ENCODE measurements around the gene CNTNAP2. TPM values are rescaled to one million over a fixed set of nuclear protein-coding genes. Genes with fewer than 3 reads are reported as not detected.

Gene CNTNAP2
- total RNA-seq, 1 experiment from 2014 or later = 42.5 TPM

GRCh38 chr7:148014001-148014400 lies 1897.4 kb downstream of the CNTNAP2 start:
- DNase-seq = no peak
- no peaks in the 10 kb centered on the region for H3K9me3 Mint-ChIP-seq (ENCODE audit: unreplicated experiment)
- H3K4me3 Mint-ChIP-seq (ENCODE audit: unreplicated experiment) = no peak overlapping the region
- no peaks in the 10 kb centered on the region for H3K27me3 ChIP-seq (replicated peaks; ENCODE audit: control insufficient read depth, insufficient read depth, low read length)
- no peaks in the 10 kb centered on the region for H3K9me3 ChIP-seq
- H3K4me1 ChIP-seq = no peaks in the 10 kb centered on the region
- H3K36me3 ChIP-seq (ENCODE audit: control insufficient read depth, insufficient read depth, low read length) = no peaks in the 10 kb centered on the region
- no TSS peak for BruUV-seq (replicated peaks)
- intact Hi-C loops (cut with micrococcal nuclease; ENCODE audit: unreplicated experiment) = no loop called here
- TF ChIP-seq, protein P1, sequence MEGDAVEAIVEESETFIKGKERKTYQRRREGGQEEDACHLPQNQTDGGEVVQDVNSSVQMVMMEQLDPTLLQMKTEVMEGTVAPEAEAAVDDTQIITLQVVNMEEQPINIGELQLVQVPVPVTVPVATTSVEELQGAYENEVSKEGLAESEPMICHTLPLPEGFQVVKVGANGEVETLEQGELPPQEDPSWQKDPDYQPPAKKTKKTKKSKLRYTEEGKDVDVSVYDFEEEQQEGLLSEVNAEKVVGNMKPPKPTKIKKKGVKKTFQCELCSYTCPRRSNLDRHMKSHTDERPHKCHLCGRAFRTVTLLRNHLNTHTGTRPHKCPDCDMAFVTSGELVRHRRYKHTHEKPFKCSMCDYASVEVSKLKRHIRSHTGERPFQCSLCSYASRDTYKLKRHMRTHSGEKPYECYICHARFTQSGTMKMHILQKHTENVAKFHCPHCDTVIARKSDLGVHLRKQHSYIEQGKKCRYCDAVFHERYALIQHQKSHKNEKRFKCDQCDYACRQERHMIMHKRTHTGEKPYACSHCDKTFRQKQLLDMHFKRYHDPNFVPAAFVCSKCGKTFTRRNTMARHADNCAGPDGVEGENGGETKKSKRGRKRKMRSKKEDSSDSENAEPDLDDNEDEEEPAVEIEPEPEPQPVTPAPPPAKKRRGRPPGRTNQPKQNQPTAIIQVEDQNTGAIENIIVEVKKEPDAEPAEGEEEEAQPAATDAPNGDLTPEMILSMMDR (IDR thresholded peaks at IDR 0.05; ENCODE audit: insufficient read depth in 1 of 2, low read depth in 1 of 2, low read length in 1 of 2, severe bottlenecking in 1 of 2, unreplicated experiment in 1 of 2) = no peak
- POLR2A ChIA-PET = no interaction called here
- H3K4me1 Mint-ChIP-seq (ENCODE audit: low read depth, unreplicated experiment) = no peaks in the 10 kb centered on the region
- H3K27ac Mint-ChIP-seq (ENCODE audit: unreplicated experiment) = no peak overlapping the region
- peaks cover 10% of the 10 kb centered on the region for H3K27me3 Mint-ChIP-seq (ENCODE audit: insufficient read depth, unreplicated experiment)
- H3K36me3 Mint-ChIP-seq (ENCODE audit: insufficient read depth, unreplicated experiment) = no peaks in the 10 kb centered on the region
- no peak overlapping the region for H3K4me3 ChIP-seq (ENCODE audit: low read depth, low read length)
- CTCF ChIA-PET = interaction anchor here (0.7 kb wide), 1 partner anchor 73 kb away, joined by 4 read pairs; no protein-coding TSS in a partner anchor

DNA sequence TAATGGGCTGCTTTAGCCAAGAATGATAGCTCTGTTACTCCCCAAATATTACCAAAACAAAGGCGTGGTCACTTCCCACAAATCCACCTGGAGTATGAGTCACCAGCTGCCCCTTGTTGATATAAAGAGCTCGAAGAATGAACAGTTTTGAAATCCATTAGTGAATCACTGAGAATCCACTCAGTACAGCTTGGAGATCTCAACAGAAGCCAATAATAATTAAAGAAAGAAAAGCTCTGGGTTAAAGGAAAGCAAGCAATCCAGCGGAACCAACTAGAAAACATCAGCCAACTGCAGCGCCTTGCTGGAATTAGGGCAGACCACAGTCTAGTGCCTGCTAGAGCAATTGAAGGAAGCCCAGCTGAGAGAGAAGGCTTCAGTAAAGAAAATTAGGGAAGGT lies 1897.9 kb downstream of the CNTNAP2 start:
- Histone ChIP-seq H3K27me3 (replicated peaks; ENCODE audit: control insufficient read depth, insufficient read depth, low read length) (no peaks in the 10 kb centered on the region), H3K4me1 (no peaks in the 10 kb centered on the region), H3K36me3 (ENCODE audit: control insufficient read depth, insufficient read depth, low read length) (no peaks in the 10 kb centered on the region), H3K9me3 (no peaks in the 10 kb centered on the region), H3K4me3 (ENCODE audit: low read depth, low read length) (no peak overlapping the region)
- POLR2A ChIA-PET = no interaction called here
- H3K4me3 Mint-ChIP-seq (ENCODE audit: unreplicated experiment) = no peak overlapping the region
- intact Hi-C loops (cut with micrococcal nuclease; ENCODE audit: unreplicated experiment) = no loop called here
- no peaks in the 10 kb centered on the region for H3K36me3 Mint-ChIP-seq (ENCODE audit: insufficient read depth, unreplicated experiment)
- CTCF ChIA-PET = no interaction called here
- no peaks in the 10 kb centered on the region for H3K9me3 Mint-ChIP-seq (ENCODE audit: unreplicated experiment)
- TF ChIP-seq, protein P1 (IDR thresholded peaks at IDR 0.05; ENCODE audit: insufficient read depth in 1 of 2, low read depth in 1 of 2, low read length in 1 of 2, severe bottlenecking in 1 of 2, unreplicated experiment in 1 of 2) = no peak
- no peak for DNase-seq
- H3K27ac Mint-ChIP-seq (ENCODE audit: unreplicated experiment) = no peak overlapping the region
- H3K27me3 Mint-ChIP-seq (ENCODE audit: insufficient read depth, unreplicated experiment) = peaks cover 10% of the 10 kb centered on the region
- no peaks in the 10 kb centered on the region for H3K4me1 Mint-ChIP-seq (ENCODE audit: low read depth, unreplicated experiment)
- BruUV-seq (replicated peaks) = no TSS peak

DNA sequence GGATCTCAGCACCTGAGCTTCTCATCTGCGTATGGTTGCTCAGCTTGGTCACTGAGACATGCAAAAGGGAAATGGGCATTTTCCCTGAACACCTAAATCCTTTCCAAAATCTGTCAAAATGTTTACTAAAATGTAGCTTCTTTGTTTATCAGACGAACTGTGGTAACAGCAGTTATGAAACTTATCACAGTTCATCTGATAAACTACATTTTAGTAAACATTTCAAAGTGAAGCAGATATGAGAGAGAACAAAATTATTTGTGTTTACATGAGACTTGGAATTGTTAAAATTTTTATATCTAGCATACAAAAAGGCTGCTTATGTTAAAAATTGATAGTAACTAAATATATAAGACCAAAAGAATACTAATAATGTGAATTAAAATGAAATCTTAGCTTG lies 1900.5 kb downstream of the CNTNAP2 start:
- Mint-ChIP-seq H3K4me1 (ENCODE audit: low read depth, unreplicated experiment) (no peaks in the 10 kb centered on the region), H3K4me3 (ENCODE audit: unreplicated experiment) (no peak overlapping the region), H3K36me3 (ENCODE audit: insufficient read depth, unreplicated experiment) (no peaks in the 10 kb centered on the region), H3K9me3 (ENCODE audit: unreplicated experiment) (no peaks in the 10 kb centered on the region), H3K27me3 (ENCODE audit: insufficient read depth, unreplicated experiment) (peaks cover 11% of the 10 kb centered on the region), H3K27ac (ENCODE audit: unreplicated experiment) (no peak overlapping the region)
- Histone ChIP-seq H3K4me3 (ENCODE audit: low read depth, low read length) (no peak overlapping the region), H3K27me3 (replicated peaks; ENCODE audit: control insufficient read depth, insufficient read depth, low read length) (no peaks in the 10 kb centered on the region), H3K4me1 (no peaks in the 10 kb centered on the region), H3K9me3 (no peaks in the 10 kb centered on the region), H3K36me3 (ENCODE audit: control insufficient read depth, insufficient read depth, low read length) (no peaks in the 10 kb centered on the region)
- BruUV-seq (replicated peaks) = no TSS peak
- POLR2A ChIA-PET = no interaction called here
- intact Hi-C loops (cut with micrococcal nuclease; ENCODE audit: unreplicated experiment) = no loop called here
- DNase-seq = no peak
- CTCF ChIA-PET = no interaction called here
- TF ChIP-seq, protein P1 (IDR thresholded peaks at IDR 0.05; ENCODE audit: insufficient read depth in 1 of 2, low read depth in 1 of 2, low read length in 1 of 2, severe bottlenecking in 1 of 2, unreplicated experiment in 1 of 2) = no peak

Data from Caco-2 (cell line).